Peyer's patch (tissue), 4 donors: Measurements from ENCODE around the gene SCFD1.

Experiments
- POLR2A ChIP-seq, 2 donors: fragments of 450-650 bp; IDR thresholded peaks; one replicate each; pipeline ENCODE4 v1.5.1; 2017; ENCODE audit warnings: antibody characterized with exemption in 2 of 2, mild to moderate bottlenecking in 2 of 2, moderate library complexity in 2 of 2
- TF ChIP-seq, protein P1 (sequence below), 6 experiments: fragments of 450-650 bp in 4 of 6; fragments of 200-600 bp in 2 of 6; sonication (generic) in 1 of 6; IDR thresholded peaks; one replicate each; pipeline ENCODE4 v1.5.1; 2017 to 2019; ENCODE audit warnings: antibody characterized with exemption in 6 of 6, mild to moderate bottlenecking in 3 of 6, moderate library complexity in 1 of 6

DNA sequence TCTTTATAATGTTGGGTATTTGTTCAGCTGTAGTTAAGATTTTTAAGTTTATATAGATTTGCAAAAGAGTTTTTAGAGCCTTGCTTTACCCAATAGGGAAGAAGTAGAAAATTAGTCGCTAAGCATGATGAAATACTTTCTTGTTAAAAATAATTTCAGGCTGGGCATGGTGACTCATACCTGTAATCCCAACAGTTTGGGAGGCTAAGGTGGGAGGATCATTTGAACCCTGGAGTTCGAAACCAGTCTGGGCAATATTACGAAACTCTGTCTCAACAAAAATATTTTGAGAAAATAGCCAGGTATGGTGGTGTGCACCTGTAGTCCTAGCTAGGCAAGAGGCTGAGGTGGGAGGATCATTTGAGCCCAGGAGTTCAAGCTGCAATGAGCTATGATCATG, 18.7 kb upstream of the SCFD1 start:
- TF ChIP-seq POLR2A (IDR thresholded peaks at IDR 0.05) = no peak
- TF ChIP-seq, protein P1, sequence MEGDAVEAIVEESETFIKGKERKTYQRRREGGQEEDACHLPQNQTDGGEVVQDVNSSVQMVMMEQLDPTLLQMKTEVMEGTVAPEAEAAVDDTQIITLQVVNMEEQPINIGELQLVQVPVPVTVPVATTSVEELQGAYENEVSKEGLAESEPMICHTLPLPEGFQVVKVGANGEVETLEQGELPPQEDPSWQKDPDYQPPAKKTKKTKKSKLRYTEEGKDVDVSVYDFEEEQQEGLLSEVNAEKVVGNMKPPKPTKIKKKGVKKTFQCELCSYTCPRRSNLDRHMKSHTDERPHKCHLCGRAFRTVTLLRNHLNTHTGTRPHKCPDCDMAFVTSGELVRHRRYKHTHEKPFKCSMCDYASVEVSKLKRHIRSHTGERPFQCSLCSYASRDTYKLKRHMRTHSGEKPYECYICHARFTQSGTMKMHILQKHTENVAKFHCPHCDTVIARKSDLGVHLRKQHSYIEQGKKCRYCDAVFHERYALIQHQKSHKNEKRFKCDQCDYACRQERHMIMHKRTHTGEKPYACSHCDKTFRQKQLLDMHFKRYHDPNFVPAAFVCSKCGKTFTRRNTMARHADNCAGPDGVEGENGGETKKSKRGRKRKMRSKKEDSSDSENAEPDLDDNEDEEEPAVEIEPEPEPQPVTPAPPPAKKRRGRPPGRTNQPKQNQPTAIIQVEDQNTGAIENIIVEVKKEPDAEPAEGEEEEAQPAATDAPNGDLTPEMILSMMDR (IDR thresholded peaks at IDR 0.05) = no peak
